ENCODE results near the gene SERAC1.

SERAC1 gene

GRCh38 chr6:158206740-158207421 is 38.8 kb upstream of the SERAC1 start:
- no peaks in the 10 kb centered on the region for H3K36me3 Mint-ChIP-seq (ENCODE audit: low read depth)
- no peaks in the 10 kb centered on the region for H3K27me3 Mint-ChIP-seq (ENCODE audit: low read depth)
- H3K27ac Mint-ChIP-seq: no peak overlapping the region
- peaks cover 7% of the 10 kb centered on the region for H3K4me1 Mint-ChIP-seq
- TF ChIP-seq, protein P1, sequence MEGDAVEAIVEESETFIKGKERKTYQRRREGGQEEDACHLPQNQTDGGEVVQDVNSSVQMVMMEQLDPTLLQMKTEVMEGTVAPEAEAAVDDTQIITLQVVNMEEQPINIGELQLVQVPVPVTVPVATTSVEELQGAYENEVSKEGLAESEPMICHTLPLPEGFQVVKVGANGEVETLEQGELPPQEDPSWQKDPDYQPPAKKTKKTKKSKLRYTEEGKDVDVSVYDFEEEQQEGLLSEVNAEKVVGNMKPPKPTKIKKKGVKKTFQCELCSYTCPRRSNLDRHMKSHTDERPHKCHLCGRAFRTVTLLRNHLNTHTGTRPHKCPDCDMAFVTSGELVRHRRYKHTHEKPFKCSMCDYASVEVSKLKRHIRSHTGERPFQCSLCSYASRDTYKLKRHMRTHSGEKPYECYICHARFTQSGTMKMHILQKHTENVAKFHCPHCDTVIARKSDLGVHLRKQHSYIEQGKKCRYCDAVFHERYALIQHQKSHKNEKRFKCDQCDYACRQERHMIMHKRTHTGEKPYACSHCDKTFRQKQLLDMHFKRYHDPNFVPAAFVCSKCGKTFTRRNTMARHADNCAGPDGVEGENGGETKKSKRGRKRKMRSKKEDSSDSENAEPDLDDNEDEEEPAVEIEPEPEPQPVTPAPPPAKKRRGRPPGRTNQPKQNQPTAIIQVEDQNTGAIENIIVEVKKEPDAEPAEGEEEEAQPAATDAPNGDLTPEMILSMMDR (IDR thresholded peaks at IDR 0.05; ENCODE audit: unreplicated experiment in 3 of 3): no peak
- H3K4me3 Mint-ChIP-seq: no peak overlapping the region
- H3K9me3 Mint-ChIP-seq: no peaks in the 10 kb centered on the region

DNA sequence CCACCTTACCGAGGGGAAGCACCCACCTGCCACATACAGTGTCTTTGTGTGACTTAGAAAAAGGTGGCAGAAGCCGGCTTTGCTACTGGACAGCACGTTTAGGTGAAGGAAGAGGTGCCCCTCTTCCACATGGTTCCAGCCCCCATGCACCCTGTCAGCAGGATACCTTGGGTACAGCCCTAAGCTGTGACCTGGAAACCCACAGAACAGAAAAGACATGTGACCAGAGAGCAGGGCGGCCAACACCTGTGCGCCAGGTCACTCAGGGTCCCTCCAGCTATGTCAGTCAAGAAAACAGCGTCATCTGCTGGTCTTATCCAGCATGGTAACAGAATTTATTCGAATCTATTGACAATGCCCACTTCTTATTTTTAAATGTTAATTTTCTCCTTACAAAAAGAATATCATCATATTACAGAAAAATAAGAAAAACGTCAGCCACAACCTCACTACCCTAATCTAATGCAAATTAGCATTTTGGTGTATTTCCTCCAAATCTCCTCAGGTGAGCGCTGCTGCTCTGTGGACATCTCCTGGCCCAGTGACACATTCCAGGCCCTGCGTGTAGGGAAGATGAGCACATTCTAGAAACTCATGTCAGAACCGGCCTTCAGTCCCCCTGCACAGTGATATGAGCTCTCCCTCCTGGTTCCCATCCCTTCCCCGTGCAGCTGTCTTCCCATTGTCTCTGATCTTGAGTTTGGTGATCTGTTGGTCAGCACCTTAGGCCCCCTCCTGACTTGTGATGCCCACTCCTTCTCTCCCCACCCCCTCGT is 37.3 kb upstream of the SERAC1 start:
- no peaks in the 10 kb centered on the region for H3K9me3 Mint-ChIP-seq
- H3K4me1 Mint-ChIP-seq: peaks cover 7% of the 10 kb centered on the region
- H3K27me3 Mint-ChIP-seq (ENCODE audit: low read depth): no peaks in the 10 kb centered on the region
- TF ChIP-seq, protein P1 (IDR thresholded peaks at IDR 0.05; ENCODE audit: unreplicated experiment in 3 of 3): peak in 2 of 3 experiments; percentile 26 to 62
- H3K36me3 Mint-ChIP-seq (ENCODE audit: low read depth): no peaks in the 10 kb centered on the region
- H3K4me3 Mint-ChIP-seq: no peak overlapping the region
- H3K27ac Mint-ChIP-seq: no peak overlapping the region

DNA sequence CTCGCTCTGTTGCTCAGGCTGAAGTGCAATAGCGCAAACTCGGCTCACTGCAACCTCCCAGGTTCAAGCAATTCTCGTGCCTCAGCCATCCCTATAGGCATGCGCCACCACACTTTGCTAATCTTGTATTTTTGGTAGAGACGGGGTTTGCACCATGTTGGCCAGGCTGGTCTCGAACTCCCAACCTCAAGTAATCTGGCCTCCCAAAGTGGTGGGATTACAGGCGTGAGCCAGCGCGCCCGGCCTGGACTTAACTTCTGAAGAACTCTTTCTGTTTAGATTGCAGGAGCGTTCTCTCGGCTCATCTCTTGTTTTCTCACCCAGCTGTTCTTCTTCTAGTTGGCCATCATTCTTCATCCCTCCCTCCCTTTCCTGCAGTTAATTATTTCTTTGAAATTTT is 30.4 kb upstream of the SERAC1 start:
- TF ChIP-seq, protein P1 (IDR thresholded peaks at IDR 0.05; ENCODE audit: unreplicated experiment in 3 of 3): no peak
- H3K4me1 Mint-ChIP-seq: peaks cover 19% of the 10 kb centered on the region
- H3K9me3 Mint-ChIP-seq: no peaks in the 10 kb centered on the region
- H3K36me3 Mint-ChIP-seq (ENCODE audit: low read depth): peaks cover 17% of the 10 kb centered on the region
- H3K4me3 Mint-ChIP-seq: no peak overlapping the region
- peak overlapping the region; percentile 52 to 89 (median 88) for H3K27ac Mint-ChIP-seq
- no peaks in the 10 kb centered on the region for H3K27me3 Mint-ChIP-seq (ENCODE audit: low read depth)

- H3K4me3 Mint-ChIP-seq: no peak overlapping the region
- TF ChIP-seq, protein P1 (IDR thresholded peaks at IDR 0.05; ENCODE audit: unreplicated experiment in 3 of 3): no peak
- H3K27ac Mint-ChIP-seq: peak overlapping the region in 1 of 3 experiments; percentile 78
- H3K27me3 Mint-ChIP-seq (ENCODE audit: low read depth): no peaks in the 10 kb centered on the region
- peaks cover 37% of the 10 kb centered on the region for H3K36me3 Mint-ChIP-seq (ENCODE audit: low read depth)
- no peaks in the 10 kb centered on the region for H3K9me3 Mint-ChIP-seq
- H3K4me1 Mint-ChIP-seq: peaks cover 19% of the 10 kb centered on the region
Measured at GRCh38 chr6:158194487-158195280, 26.6 kb upstream of the SERAC1 start.

GRCh38 chr6:158191761-158192160 is 23.7 kb upstream of the SERAC1 start:
- Mint-ChIP-seq H3K4me3 (no peak overlapping the region), H3K27me3 (ENCODE audit: low read depth) (no peaks in the 10 kb centered on the region), H3K36me3 (ENCODE audit: low read depth) (peaks cover 34% of the 10 kb centered on the region), H3K4me1 (peaks cover 9% of the 10 kb centered on the region), H3K9me3 (no peaks in the 10 kb centered on the region), H3K27ac (no peak overlapping the region)
- TF ChIP-seq, protein P1 (IDR thresholded peaks at IDR 0.05; ENCODE audit: unreplicated experiment in 3 of 3): no peak

All from nephron (organoid).